ENCODE results near the gene NOL12. TPM values are rescaled to one million over a fixed set of nuclear protein-coding genes. Genes with fewer than 3 reads are reported as not detected.
"Not testable (repeated sequence)": the region's sequence is repeated elsewhere in the genome, so short reads cannot be mapped to it uniquely, and the experiment has no call there.

The NOL12 gene
- total and polyA plus RNA-seq, 8 donors = 6.0 to 25.6 (median 10.3) TPM

GRCh38 chr22:37655252-37655563 lies 30.9 kb upstream of the NOL12 start:
- Histone ChIP-seq H3K36me3 (no peaks in the 10 kb centered on the region), H3K9me3 (no peaks in the 10 kb centered on the region), H3K27ac (no peak overlapping the region), H3K27me3 (no peaks in the 10 kb centered on the region), H3K4me3 (no peak overlapping the region), H3K4me1 (peaks cover 0 to 5% (median 0%) of the 10 kb centered on the region in 3 donors)
- DNase-seq = peak in 2 of 6 donors; percentile 23 to 79
- WGBS, 2 donors = 80 to 89% methylated on average over 14 to 17 of the region's 17 CpGs
- ATAC-seq = no peak
- TF ChIP-seq CTCF (IDR thresholded peaks at IDR 0.05) = no peak
- intact Hi-C loops (cut with DNase I) = no loop called here
- no peak for FAIRE-seq

- H3K36me3 ChIP-seq; H3K27ac ChIP-seq; H3K27me3 ChIP-seq; intact Hi-C loops (cut with DNase I); ATAC-seq; H3K9me3 ChIP-seq; FAIRE-seq; H3K4me3 ChIP-seq; DNase-seq: not testable (repeated sequence)
- H3K4me1 ChIP-seq = peaks cover 0 to 11% (median 0%) of the 10 kb centered on the region in 3 donors
- 91 to 98% methylated on average over 4 of the region's 4 CpGs for WGBS, 2 donors
Observed at GRCh38 chr22:37656583-37656982, 29.6 kb upstream of the NOL12 start.

GRCh38 chr22:37657590-37658132 lies 28.5 kb upstream of the NOL12 start:
- peak overlapping the region; percentile 59 to 67 (median 61) for H3K27ac ChIP-seq

GRCh38 chr22:37658133-37659065 lies 27.7 kb upstream of the NOL12 start, which contains the start of gene PDXP:
PDXP (plus strand) TSS chr22:37658723; CDS start chr22:37658783, 60 bp downstream.
- whole genome bisulfite sequencing, 2 donors = 1% methylated on average over 42 to 101 of the region's 101 CpGs
- Histone ChIP-seq H3K4me3 (peak within 1 kb of the TSS; percentile 28 to 61 (median 52)), H3K27ac (peak within 1 kb of the TSS; percentile 59 to 67 (median 61)), H3K9me3 (no peaks in the 10 kb centered on the region), H3K36me3 (no peaks in the 10 kb centered on the region), H3K27me3 (no peaks in the 10 kb centered on the region), H3K4me1 (peaks cover 0 to 11% (median 0%) of the 10 kb centered on the region in 3 donors)
- FAIRE-seq (peak; percentile 97), ATAC-seq (peak; percentile 95 to 97 (median 96)), DNase-seq (peak; percentile 99 to 100 (median 99))
- intact Hi-C loops (cut with DNase I) = no loop called here
- TF ChIP-seq CTCF (IDR thresholded peaks at IDR 0.05) = no peak

More at GRCh38 chr22:37657590-37658132, 28.5 kb upstream of the NOL12 start:
- Histone ChIP-seq H3K27me3 (no peaks in the 10 kb centered on the region), H3K9me3 (no peaks in the 10 kb centered on the region), H3K4me1 (peaks cover 0 to 11% (median 0%) of the 10 kb centered on the region in 3 donors), H3K36me3 (no peaks in the 10 kb centered on the region), H3K4me3 (peak overlapping the region in 3 of 4 donors; percentile 9 to 61 (median 55))
- no peak for TF ChIP-seq CTCF (IDR thresholded peaks at IDR 0.05)
- WGBS, 2 donors = 5 to 8% methylated on average over 6 of the region's 6 CpGs
- DNase-seq (peak in 1 of 6 donors; percentile 40), ATAC-seq (peak in 1 of 4 donors; percentile 0), FAIRE-seq (no peak)
- intact Hi-C loops (cut with DNase I) = no loop called here

- H3K4me3 ChIP-seq = peak overlapping the region; percentile 7 to 61 (median 52)
- no peak for FAIRE-seq
- 2 to 3% methylated on average over 29 to 68 of the region's 68 CpGs for WGBS, 2 donors
Observed at GRCh38 chr22:37659066-37659896, 26.9 kb upstream of the NOL12 start.

More at GRCh38 chr22:37659066-37659896, 26.9 kb upstream of the NOL12 start:
- H3K36me3 ChIP-seq = no peaks in the 10 kb centered on the region
- no peak overlapping the region for H3K27ac ChIP-seq
- no peak for TF ChIP-seq CTCF (IDR thresholded peaks at IDR 0.05)
- intact Hi-C loops (cut with DNase I) = no loop called here
- no peaks in the 10 kb centered on the region for H3K9me3 ChIP-seq
- H3K27me3 ChIP-seq = no peaks in the 10 kb centered on the region
- DNase-seq = peak in 5 of 6 donors; percentile 44 to 76 (median 57)
- peak in 3 of 4 donors; percentile 7 to 36 (median 28) for ATAC-seq
- H3K4me1 ChIP-seq = peaks cover 0 to 11% (median 0%) of the 10 kb centered on the region in 3 donors
